Epithelial cell of esophagus (primary cell): Measurements from ENCODE around the gene SLC25A13.
A peak's percentile ranks its signal among the peaks of the same experiment; 100 is the strongest.

Experiments used
- DNase-seq: peaks from one replicate; pipeline ENCODE4 v3.0.0; 2010; ENCODE audit warnings: low read depth
- H3K4me3 ChIP-seq: 2 replicates; pipeline ENCODE4 v1.5.1; 2011; ENCODE audit warnings: mild to moderate bottlenecking, low read length, control low read depth
- CTCF ChIP-seq: IDR thresholded peaks from 2 replicates; pipeline ENCODE4 v1.5.1; 2011; ENCODE audit warnings: low read depth, mild to moderate bottlenecking, low read length, control low read depth, inconsistent platforms; ENCODE audit not compliant: insufficient read depth; ENCODE audit errors: missing control alignments

The SLC25A13 gene

GRCh38 chr7:96100737-96101136 lies 221.2 kb downstream of the SLC25A13 start:
- no peak overlapping the region for H3K4me3 ChIP-seq
- TF ChIP-seq CTCF = no peak
- no peak for DNase-seq

DNA sequence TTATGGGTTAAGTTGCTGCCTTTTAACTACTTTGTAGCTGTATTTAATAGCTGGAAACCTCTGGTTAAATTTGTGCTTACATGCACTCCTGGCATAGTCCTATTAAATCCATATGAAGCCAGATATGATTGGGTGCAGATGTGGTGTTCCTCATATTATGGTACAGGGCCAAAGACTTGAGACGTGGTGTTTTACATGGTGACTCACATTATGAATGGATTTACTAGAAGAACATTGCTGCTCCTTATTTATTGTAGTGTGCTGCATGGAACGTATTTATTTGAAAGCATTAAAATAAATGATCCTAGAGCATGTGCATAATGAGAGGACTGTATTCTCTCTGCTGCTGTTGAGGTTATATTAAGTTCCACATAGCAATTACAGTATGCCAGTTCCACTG lies 224.1 kb downstream of the SLC25A13 start:
- no peak overlapping the region for H3K4me3 ChIP-seq
- DNase-seq = no peak
- TF ChIP-seq CTCF = no peak

DNA sequence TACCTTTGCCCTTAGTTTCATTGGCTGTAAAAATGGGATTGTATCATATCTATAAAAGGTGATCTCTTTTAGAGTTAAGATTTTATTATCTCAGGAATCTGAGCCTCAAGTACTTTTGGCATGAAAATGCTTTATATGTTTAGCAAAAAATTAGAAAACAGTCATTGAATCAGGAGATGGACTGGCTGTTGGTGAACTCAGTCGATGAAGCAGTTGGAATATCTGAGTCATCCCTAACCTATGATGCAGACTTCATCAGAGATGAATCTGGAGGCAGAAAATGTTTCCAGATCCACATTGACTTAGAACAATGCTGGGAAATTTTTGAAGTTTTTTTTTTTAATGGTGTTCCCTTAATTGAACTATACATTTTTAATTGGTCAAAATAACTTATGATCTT lies 228.5 kb downstream of the SLC25A13 start:
- DNase-seq = peak; percentile 74
- no peak for TF ChIP-seq CTCF
- H3K4me3 ChIP-seq = no peak overlapping the region

DNA sequence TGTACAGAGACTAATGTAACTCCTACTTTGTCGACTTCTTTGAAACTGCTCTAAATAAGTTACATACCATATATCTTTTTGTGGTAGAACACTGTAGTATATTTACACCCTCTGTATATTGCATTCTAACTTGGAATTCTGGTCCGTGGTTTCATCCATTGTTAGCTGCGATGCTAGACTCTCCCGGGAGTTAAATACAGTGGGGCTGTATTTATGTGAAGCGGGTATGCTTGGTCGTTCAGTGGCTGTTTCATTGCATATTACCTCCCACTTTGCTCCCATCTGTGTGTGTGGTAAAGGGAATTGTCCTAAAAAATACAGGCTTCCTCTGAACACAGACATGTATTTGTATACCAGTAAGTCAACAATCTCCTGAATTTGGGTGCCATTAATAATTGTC lies 231.1 kb downstream of the SLC25A13 start:
- no peak for DNase-seq
- TF ChIP-seq CTCF = no peak
- H3K4me3 ChIP-seq = no peak overlapping the region

- TF ChIP-seq CTCF = no peak
- H3K4me3 ChIP-seq = no peak overlapping the region
- no peak for DNase-seq
These were observed 232.4 kb downstream of the SLC25A13 start for GRCh38 chr7:96089511-96089910.

DNA sequence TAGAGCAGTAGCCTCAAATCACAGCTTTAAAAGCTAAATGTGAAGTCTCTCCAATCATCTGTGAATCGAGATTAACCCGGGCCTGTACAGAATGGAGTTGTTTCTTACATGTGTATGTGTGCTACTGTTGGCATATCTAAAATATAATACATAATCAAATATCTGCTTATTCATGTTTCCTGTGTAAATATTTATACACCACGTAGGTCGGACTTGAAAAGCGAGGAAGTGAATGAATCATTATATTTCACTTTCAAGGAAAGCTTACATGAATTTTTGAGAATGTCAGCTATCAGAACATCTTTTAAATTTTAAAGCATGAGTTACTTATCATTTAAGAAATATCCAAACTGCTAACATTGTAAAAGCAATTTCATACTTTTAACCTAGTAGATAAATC lies 233.3 kb downstream of the SLC25A13 start:
- TF ChIP-seq CTCF = no peak
- H3K4me3 ChIP-seq = no peak overlapping the region
- peak; percentile 71 for DNase-seq

DNA sequence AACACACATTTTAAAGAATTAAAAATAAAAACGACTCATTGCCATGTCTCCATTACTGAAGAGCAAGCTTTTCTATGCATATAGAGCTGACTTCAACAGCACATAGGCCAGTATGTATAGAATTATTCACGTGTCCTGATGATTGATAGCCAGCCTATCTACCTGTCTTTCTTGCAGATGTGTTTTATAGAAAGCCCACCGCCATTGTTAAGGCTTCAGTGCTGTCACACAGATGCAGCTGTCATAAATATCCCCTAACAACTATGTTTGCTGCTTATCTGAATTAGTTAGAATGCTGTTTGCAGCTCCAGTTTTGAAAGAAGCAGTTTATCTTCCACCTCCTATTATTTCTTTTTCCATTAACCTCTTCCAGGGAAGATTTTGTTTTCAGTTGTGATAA lies 235.9 kb downstream of the SLC25A13 start:
- no peak for DNase-seq
- no peak overlapping the region for H3K4me3 ChIP-seq
- TF ChIP-seq CTCF = no peak
